K562 (cell line): ENCODE results near the gene FMN1.

Source experiments
- JUND ChIP-seq, 2 experiments: IDR thresholded peaks; 2 replicates in 1 of 2; 3 replicates in 1 of 2; pipeline ENCODE4 v1.6.1; 2011; ENCODE audit warnings: borderline replicate concordance in 2 of 2, low read depth in 2 of 2, low read length in 2 of 2, improper control_type of control experiment in 1 of 2, missing biosample characterization in 1 of 2, missing genetic modification characterization in 1 of 2, missing genetic modification reagents in 1 of 2
- KDM5B ChIP-seq: fragments of 200-600 bp; sonication (generic); IDR thresholded peaks from 2 replicates; pipeline ENCODE4 v1.6.1; 2012; ENCODE audit warnings: low read depth, mild to moderate bottlenecking, moderate library complexity, low read length, control low read depth, inconsistent platforms; ENCODE audit not compliant: insufficient replicate concordance
- PREB ChIP-seq: sonication (generic); formaldehyde crosslinking; IDR thresholded peaks from 2 replicates; pipeline ENCODE4 v1.8.1; 2023; ENCODE audit warnings: mild to moderate bottlenecking, missing genetic modification reagents
- SP2 ChIP-seq: IDR thresholded peaks from 2 replicates; pipeline ENCODE4 v1.6.1; 2011; ENCODE audit warnings: mild to moderate bottlenecking, low read depth, low read length, moderate library complexity; ENCODE audit not compliant: poor library complexity, severe bottlenecking; ENCODE audit errors: extremely low read depth
- ZNF23 ChIP-seq: fragments of 250-450 bp; sonication (Bioruptor Pico); IDR thresholded peaks from 2 replicates; pipeline ENCODE4 v1.4.0; 2020; ENCODE audit warnings: mild to moderate bottlenecking

- no peak for TF ChIP-seq SP2
- no peak for TF ChIP-seq PREB (CRISPR knock-in tag)
- TF ChIP-seq KDM5B: no peak
- TF ChIP-seq JUND (IDR thresholded peaks at IDR 0.05; ENCODE audit: borderline replicate concordance, low read depth, low read length): no peak
- TF ChIP-seq JUND (tag; IDR thresholded peaks at IDR 0.05; ENCODE audit: borderline replicate concordance, low read depth, low read length): no peak
- no peak for TF ChIP-seq ZNF23 (CRISPR knock-in tag)
Measured at GRCh38 chr15:33047077-33047476, 147.4 kb downstream of the FMN1 start.
